Fibroblast of lung (primary cell): ENCODE data around the gene COTL1.

ENCODE experiments used
- EZH2 ChIP-seq: IDR thresholded peaks from 2 replicates; pipeline ENCODE4 v1.5.1; 2012; ENCODE audit warnings: low read length, control low read depth, mild to moderate bottlenecking; ENCODE audit errors: missing control alignments
- TF ChIP-seq, protein P1 (sequence below), 2 donors: IDR thresholded peaks in 1 of 2; conservative IDR thresholded peaks in 1 of 2; 1 replicate in 1 of 2; 2 replicates in 1 of 2; pipeline ENCODE4 v1.5.1; 2011 to 2012; ENCODE audit warnings: low read length in 2 of 2, control low read depth in 1 of 2, inconsistent platforms in 1 of 2, low read depth in 1 of 2, mild to moderate bottlenecking in 1 of 2

- TF ChIP-seq, protein P1, sequence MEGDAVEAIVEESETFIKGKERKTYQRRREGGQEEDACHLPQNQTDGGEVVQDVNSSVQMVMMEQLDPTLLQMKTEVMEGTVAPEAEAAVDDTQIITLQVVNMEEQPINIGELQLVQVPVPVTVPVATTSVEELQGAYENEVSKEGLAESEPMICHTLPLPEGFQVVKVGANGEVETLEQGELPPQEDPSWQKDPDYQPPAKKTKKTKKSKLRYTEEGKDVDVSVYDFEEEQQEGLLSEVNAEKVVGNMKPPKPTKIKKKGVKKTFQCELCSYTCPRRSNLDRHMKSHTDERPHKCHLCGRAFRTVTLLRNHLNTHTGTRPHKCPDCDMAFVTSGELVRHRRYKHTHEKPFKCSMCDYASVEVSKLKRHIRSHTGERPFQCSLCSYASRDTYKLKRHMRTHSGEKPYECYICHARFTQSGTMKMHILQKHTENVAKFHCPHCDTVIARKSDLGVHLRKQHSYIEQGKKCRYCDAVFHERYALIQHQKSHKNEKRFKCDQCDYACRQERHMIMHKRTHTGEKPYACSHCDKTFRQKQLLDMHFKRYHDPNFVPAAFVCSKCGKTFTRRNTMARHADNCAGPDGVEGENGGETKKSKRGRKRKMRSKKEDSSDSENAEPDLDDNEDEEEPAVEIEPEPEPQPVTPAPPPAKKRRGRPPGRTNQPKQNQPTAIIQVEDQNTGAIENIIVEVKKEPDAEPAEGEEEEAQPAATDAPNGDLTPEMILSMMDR (conservative IDR thresholded peaks at IDR 0.05 in 1 of 2, IDR thresholded peaks at IDR 0.05 in 1 of 2; ENCODE audit: low read depth in 1 of 2, low read length in 2 of 2), result no peak
- no peak for TF ChIP-seq EZH2
Measured at GRCh38 chr16:84563064-84563715, 54.7 kb downstream of the COTL1 start.
